ENCODE results near the gene ZNF680.
"Not testable (repeated sequence)": the region's sequence is repeated elsewhere in the genome, so short reads cannot be mapped to it uniquely, and the experiment has no call there.

The ZNF680 gene

DNA sequence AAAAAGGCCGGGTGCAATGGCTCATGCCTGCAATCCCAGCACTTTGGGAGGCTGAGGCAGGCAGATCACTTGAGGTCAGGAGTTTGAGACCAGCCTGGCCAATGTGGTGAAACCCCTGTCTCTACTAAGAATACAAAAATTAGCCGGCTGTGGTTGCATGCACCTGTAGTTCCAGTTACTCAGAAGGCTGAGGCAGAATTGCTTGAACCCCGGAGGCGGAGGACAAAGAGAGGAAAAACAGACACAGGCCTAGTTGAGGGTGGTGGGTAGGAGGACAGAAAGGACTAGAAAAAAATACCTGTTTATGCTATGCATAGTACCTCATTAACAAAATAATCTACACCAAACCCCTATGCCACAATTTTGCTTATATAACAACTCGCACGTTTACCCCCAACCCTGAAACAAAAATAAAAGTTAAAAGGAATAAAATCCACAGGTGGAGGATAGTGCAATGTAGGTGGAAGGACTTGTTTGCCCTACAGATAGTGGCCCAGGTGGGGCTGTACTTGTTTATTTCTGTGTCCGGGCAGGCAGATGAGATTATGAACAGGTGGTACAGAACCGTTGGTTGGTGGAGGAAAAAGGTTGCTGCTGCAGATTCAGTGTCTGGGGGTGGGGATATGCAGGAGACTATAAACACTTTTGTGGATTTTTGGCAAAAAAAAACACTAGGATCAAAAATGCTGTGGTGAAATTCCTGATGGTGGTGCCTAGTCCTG lies 5.1 kb downstream of the ZNF680 start:
- TF ChIP-seq SPI1 (IDR thresholded peaks at IDR 0.05; ENCODE audit: borderline replicate concordance, low read depth) (no peak), GABPA (IDR thresholded peaks at IDR 0.05; ENCODE audit: low read depth) (no peak), POLR2AphosphoS5 (IDR thresholded peaks at IDR 0.05; ENCODE audit: low read depth) (no peak)
- TF ChIP-seq, protein P1, sequence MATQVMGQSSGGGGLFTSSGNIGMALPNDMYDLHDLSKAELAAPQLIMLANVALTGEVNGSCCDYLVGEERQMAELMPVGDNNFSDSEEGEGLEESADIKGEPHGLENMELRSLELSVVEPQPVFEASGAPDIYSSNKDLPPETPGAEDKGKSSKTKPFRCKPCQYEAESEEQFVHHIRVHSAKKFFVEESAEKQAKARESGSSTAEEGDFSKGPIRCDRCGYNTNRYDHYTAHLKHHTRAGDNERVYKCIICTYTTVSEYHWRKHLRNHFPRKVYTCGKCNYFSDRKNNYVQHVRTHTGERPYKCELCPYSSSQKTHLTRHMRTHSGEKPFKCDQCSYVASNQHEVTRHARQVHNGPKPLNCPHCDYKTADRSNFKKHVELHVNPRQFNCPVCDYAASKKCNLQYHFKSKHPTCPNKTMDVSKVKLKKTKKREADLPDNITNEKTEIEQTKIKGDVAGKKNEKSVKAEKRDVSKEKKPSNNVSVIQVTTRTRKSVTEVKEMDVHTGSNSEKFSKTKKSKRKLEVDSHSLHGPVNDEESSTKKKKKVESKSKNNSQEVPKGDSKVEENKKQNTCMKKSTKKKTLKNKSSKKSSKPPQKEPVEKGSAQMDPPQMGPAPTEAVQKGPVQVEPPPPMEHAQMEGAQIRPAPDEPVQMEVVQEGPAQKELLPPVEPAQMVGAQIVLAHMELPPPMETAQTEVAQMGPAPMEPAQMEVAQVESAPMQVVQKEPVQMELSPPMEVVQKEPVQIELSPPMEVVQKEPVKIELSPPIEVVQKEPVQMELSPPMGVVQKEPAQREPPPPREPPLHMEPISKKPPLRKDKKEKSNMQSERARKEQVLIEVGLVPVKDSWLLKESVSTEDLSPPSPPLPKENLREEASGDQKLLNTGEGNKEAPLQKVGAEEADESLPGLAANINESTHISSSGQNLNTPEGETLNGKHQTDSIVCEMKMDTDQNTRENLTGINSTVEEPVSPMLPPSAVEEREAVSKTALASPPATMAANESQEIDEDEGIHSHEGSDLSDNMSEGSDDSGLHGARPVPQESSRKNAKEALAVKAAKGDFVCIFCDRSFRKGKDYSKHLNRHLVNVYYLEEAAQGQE (IDR thresholded peaks at IDR 0.05; ENCODE audit: insufficient replicate concordance, low read depth) = no peak
- TF ChIP-seq, protein P2, sequence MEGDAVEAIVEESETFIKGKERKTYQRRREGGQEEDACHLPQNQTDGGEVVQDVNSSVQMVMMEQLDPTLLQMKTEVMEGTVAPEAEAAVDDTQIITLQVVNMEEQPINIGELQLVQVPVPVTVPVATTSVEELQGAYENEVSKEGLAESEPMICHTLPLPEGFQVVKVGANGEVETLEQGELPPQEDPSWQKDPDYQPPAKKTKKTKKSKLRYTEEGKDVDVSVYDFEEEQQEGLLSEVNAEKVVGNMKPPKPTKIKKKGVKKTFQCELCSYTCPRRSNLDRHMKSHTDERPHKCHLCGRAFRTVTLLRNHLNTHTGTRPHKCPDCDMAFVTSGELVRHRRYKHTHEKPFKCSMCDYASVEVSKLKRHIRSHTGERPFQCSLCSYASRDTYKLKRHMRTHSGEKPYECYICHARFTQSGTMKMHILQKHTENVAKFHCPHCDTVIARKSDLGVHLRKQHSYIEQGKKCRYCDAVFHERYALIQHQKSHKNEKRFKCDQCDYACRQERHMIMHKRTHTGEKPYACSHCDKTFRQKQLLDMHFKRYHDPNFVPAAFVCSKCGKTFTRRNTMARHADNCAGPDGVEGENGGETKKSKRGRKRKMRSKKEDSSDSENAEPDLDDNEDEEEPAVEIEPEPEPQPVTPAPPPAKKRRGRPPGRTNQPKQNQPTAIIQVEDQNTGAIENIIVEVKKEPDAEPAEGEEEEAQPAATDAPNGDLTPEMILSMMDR (IDR thresholded peaks at IDR 0.05; ENCODE audit: insufficient read depth, low read length) = no peak
- Histone ChIP-seq H3K27ac (replicated peaks) (no peak overlapping the region), H3K4me3 (replicated peaks; ENCODE audit: insufficient read depth, low read length) (no peak overlapping the region), H3K27me3 (ENCODE audit: insufficient read depth, poor library complexity, severe bottlenecking) (no peaks in the 10 kb centered on the region)
- no peak for DNase-seq (ENCODE audit: low read depth in 1 of 2, low spot score in 1 of 2)

DNA sequence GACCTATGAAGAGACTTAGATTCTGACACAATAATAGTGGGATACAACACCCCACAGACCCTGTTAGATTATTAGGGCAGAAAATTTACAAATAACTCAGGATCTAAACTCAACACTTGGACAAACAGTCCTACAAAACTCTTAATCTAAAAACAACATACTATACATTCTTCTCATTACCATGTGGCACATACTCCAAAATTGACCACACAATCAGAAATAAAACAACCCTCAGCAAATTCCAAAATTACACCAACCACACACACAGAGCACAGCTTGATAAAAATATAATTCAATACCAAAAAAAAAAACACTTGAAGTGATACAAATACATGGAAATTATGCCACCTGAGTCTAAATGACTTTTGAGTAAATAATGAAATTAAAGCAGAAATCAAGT lies 7.8 kb downstream of the ZNF680 start:
- H3K4me3 ChIP-seq (replicated peaks; ENCODE audit: insufficient read depth, low read length) = no peak overlapping the region
- H3K27me3 ChIP-seq (ENCODE audit: insufficient read depth, poor library complexity, severe bottlenecking) = no peaks in the 10 kb centered on the region
- no peak for TF ChIP-seq GABPA (IDR thresholded peaks at IDR 0.05; ENCODE audit: low read depth)
- no peak for TF ChIP-seq POLR2AphosphoS5 (IDR thresholded peaks at IDR 0.05; ENCODE audit: low read depth)
- TF ChIP-seq, protein P1 (IDR thresholded peaks at IDR 0.05; ENCODE audit: insufficient replicate concordance, low read depth) = no peak
- TF ChIP-seq, protein P2 (IDR thresholded peaks at IDR 0.05; ENCODE audit: insufficient read depth, low read length) = no peak
- DNase-seq (ENCODE audit: low read depth in 1 of 2, low spot score in 1 of 2) = no peak
- H3K27ac ChIP-seq (replicated peaks) = no peak overlapping the region

DNA sequence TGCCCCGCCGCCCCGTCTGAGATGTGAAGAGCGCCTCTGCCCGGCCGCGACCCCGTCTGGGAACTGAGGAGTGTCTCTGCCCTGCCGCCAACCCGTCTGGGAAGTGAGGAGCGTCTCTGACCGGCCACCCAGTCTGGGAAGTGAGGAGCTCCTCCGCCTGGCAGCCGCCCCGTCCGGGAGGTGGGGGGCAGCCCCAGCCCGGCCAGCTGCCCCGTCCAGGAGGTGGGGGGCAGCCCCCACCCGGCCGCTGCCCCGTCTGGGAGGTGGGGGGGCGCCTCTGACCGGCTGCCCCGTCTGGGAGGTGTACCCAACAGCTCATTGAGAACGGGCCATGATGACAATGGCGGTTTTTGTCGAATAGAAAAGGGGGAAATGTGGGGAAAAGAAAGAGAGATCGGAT lies 8.7 kb downstream of the ZNF680 start:
- not testable (repeated sequence) for H3K27me3 ChIP-seq (ENCODE audit: insufficient read depth, poor library complexity, severe bottlenecking); DNase-seq (ENCODE audit: low read depth in 1 of 2, low spot score in 1 of 2); H3K4me3 ChIP-seq (replicated peaks; ENCODE audit: insufficient read depth, low read length); H3K27ac ChIP-seq (replicated peaks)

DNA sequence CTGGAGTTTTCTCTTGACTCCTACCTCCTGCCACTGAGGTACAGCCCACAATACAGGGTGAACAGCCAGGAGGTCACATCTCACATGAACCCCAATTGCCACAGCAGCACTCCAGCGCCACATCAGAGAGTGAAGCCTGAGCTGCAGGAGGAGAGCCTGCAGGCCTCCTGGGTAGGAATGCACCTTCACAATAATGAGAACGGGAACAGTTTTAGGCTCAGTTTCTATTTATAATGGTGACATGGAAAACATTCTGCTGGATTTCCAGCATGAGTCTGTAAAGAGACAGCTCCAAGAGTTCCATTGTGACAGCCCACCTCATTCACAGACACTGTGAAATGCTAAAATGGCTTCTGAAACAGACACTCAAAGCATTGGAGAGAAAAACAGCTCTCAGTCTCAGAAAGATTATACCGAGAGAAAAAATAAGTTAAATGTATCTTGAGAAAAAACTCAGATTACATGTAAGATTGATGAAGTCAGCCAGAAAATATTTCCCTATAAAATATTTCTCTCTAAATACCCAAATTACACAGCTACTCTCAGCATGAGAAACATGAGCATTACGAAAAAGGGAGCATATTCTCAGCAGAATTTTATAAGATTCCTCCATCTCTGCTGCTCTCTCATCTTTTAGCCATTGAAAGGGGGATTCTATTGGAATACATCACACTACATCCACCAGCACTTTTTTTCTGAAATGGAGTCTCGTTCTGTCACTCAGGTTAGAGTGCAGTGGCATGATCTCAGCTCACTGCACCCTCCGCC lies 11.3 kb downstream of the ZNF680 start:
- no peak overlapping the region for H3K27ac ChIP-seq (replicated peaks)
- H3K4me3 ChIP-seq (replicated peaks; ENCODE audit: insufficient read depth, low read length) = no peak overlapping the region
- H3K27me3 ChIP-seq (ENCODE audit: insufficient read depth, poor library complexity, severe bottlenecking) = no peaks in the 10 kb centered on the region
- TF ChIP-seq SPI1 (IDR thresholded peaks at IDR 0.05; ENCODE audit: borderline replicate concordance, low read depth) (no peak), POLR2AphosphoS5 (IDR thresholded peaks at IDR 0.05; ENCODE audit: low read depth) (no peak), GABPA (IDR thresholded peaks at IDR 0.05; ENCODE audit: low read depth) (no peak)
- TF ChIP-seq, protein P2 (IDR thresholded peaks at IDR 0.05; ENCODE audit: insufficient read depth, low read length) = no peak
- TF ChIP-seq, protein P1 (IDR thresholded peaks at IDR 0.05; ENCODE audit: insufficient replicate concordance, low read depth) = no peak
- DNase-seq (ENCODE audit: low read depth in 1 of 2, low spot score in 1 of 2) = no peak
